HepG2 (cell line): Measurements from ENCODE around the gene ACTG2. TPM values are rescaled to one million over a fixed set of nuclear protein-coding genes. Genes with fewer than 3 reads are reported as not detected.
A peak's percentile ranks its signal among the peaks of the same experiment; 100 is the strongest.

Experiments
- ATAC-seq: fragments of 200-7000 bp; cut with Tn5 transposase; 3 replicates; pipeline ENCODE4 v1.9.1; 2020; ENCODE audit warnings: mild to moderate bottlenecking, moderate library complexity
- BruUV-seq: library from RNA; stranded (reverse); fragments of 400-500 nt; replicated peaks from 2 replicates; lab custom pipeline; 2021; lab: Mats Ljungman, UMichigan
- CTCF ChIA-PET: fragments of 300-600 bp; formaldehyde crosslinking; extraction: SDS; loops from one replicate; lab custom pipeline; 2021; ENCODE audit warnings: low total read pairs, inconsistent platforms, low intra/inter-chr PET ratio; lab: Yijun Ruan, JAX
- POLR2A ChIA-PET: fragments of 350-600 bp; sonication (Branson Sonifier 250); formaldehyde crosslinking; loops from one replicate; lab custom pipeline; 2020; ENCODE audit warnings: antibody characterized with exemption, inconsistent platforms; lab: Yijun Ruan, JAX
- DNase-seq: peaks from one replicate; pipeline ENCODE4 v3.0.0-alpha.2; 2015; ENCODE audit warnings: low spot score
- FAIRE-seq: peaks from 3 replicates; lab custom pipeline; 2011; peaks lifted over from hg19 to GRCh38; lab: Jason Lieb, UNC
- H2AFZ ChIP-seq: one replicate; pipeline ENCODE4 v1.6.1; 2011; ENCODE audit warnings: low read length, inconsistent platforms
- H3K27ac ChIP-seq: fragments of 300-600 bp; 3 replicates; pipeline ENCODE4 v1.8.0; 2011; ENCODE audit warnings: mixed run types, mild to moderate bottlenecking, mixed read lengths, low read length, inconsistent platforms; ENCODE audit not compliant: insufficient read depth; ENCODE audit errors: extremely low read length
- H3K27me3 ChIP-seq, 2 experiments: fragments of 200-600 bp in 1 of 2; 2 replicates in 1 of 2; 3 replicates in 1 of 2; pipeline versions ENCODE4 v1.6.0 to v1.8.0; 2011; ENCODE audit warnings: low read length in 2 of 2, mild to moderate bottlenecking in 2 of 2, moderate library complexity in 2 of 2, inconsistent platforms in 1 of 2; ENCODE audit not compliant: insufficient read depth in 2 of 2, control insufficient read depth in 1 of 2
- H3K36me3 ChIP-seq, 2 experiments: fragments of 200-600 bp in 1 of 2; replicated peaks in 1 of 2; 2 replicates in 1 of 2; 3 replicates in 1 of 2; pipeline versions ENCODE4 v1.5.1 to v1.8.0; 2011; ENCODE audit warnings: low read length in 2 of 2, inconsistent platforms in 1 of 2; ENCODE audit not compliant: insufficient read depth in 2 of 2, control insufficient read depth in 1 of 2
- H3K4me1 ChIP-seq: 2 replicates; pipeline ENCODE4 v1.5.1; 2012; ENCODE audit warnings: low read length, inconsistent platforms; ENCODE audit not compliant: insufficient read depth
- H3K4me2 ChIP-seq: 2 replicates; pipeline ENCODE4 v1.6.0; 2011; ENCODE audit warnings: low read depth, low read length, inconsistent platforms
- H3K4me3 ChIP-seq, 3 experiments: fragments of 200-600 bp in 1 of 3; sonication (generic), shearing (Covaris generic) in 1 of 3; replicated peaks in 1 of 3; 2 replicates each; pipeline ENCODE4 v1.5.1; 2011 to 2016; ENCODE audit warnings: low read length in 3 of 3, inconsistent platforms in 2 of 3, low read depth in 2 of 3, mild to moderate bottlenecking in 2 of 3, control low read depth in 1 of 3, mixed read lengths in 1 of 3; ENCODE audit not compliant: insufficient read depth in 1 of 3
- H3K79me2 ChIP-seq: one replicate; pipeline ENCODE4 v1.6.1; 2011; ENCODE audit warnings: low read length, inconsistent platforms; ENCODE audit not compliant: insufficient read depth
- H3K9ac ChIP-seq: 2 replicates; pipeline ENCODE4 v1.6.0; 2011; ENCODE audit warnings: mild to moderate bottlenecking, low read depth, low read length, inconsistent platforms; ENCODE audit not compliant: insufficient read depth
- H3K9me3 ChIP-seq: 2 replicates; pipeline ENCODE4 v1.5.1; 2012; ENCODE audit warnings: mild to moderate bottlenecking, low read length
- H4K20me1 ChIP-seq: 2 replicates; pipeline ENCODE4 v1.6.0; 2011; ENCODE audit warnings: inconsistent platforms, mild to moderate bottlenecking, low read length, moderate library complexity; ENCODE audit not compliant: insufficient read depth
- IRF2 ChIP-seq: IDR thresholded peaks from 2 replicates; pipeline ENCODE4 v1.6.1; 2018; ENCODE audit warnings: missing genetic modification reagents, missing compliant biosample characterization
- JARID2 ChIP-seq: sonication (generic); formaldehyde crosslinking; IDR thresholded peaks from 2 replicates; pipeline ENCODE4 v1.8.1; 2023; ENCODE audit warnings: missing genetic modification reagents, inconsistent platforms; ENCODE audit not compliant: insufficient replicate concordance
- MNT ChIP-seq: fragments of 450-650 bp; IDR thresholded peaks from 2 replicates; pipeline ENCODE4 v1.6.1; 2016
- MTA3 ChIP-seq: sonication (generic); formaldehyde crosslinking; IDR thresholded peaks from 2 replicates; pipeline ENCODE4 v1.4.0; 2020; ENCODE audit warnings: missing genetic modification reagents
- PBX2 ChIP-seq: IDR thresholded peaks from 2 replicates; pipeline ENCODE4 v1.6.1; 2016; ENCODE audit warnings: control low read depth
- ZNF280D ChIP-seq: sonication (generic); formaldehyde crosslinking; IDR thresholded peaks from 2 replicates; pipeline ENCODE4 v1.5.1; 2020; ENCODE audit warnings: mild to moderate bottlenecking, missing genetic modification reagents
- ZNF543 ChIP-seq: sonication (generic); formaldehyde crosslinking; IDR thresholded peaks from 2 replicates; pipeline ENCODE4 v1.4.0; 2020; ENCODE audit warnings: mild to moderate bottlenecking, missing genetic modification reagents
- ZNF710 ChIP-seq: sonication (generic); formaldehyde crosslinking; IDR thresholded peaks from 2 replicates; pipeline ENCODE4 v1.5.0; 2020; ENCODE audit warnings: mild to moderate bottlenecking, missing genetic modification reagents, borderline replicate concordance
- WGBS: methylation state at CpG from one replicate; pipeline ENCODE4 v1.1.6; 2017; ENCODE audit warnings: low lambda C conversion rate; 5-methylcytosine and 5-hydroxymethylcytosine counted together
- in situ Hi-C: cut with HindIII; loops from 2 replicates; pipeline ENCODE4 v1.10.0; 2017; ENCODE audit warnings: low pct_unique_long_range_greater_than_20kb; ENCODE audit not compliant: extremely low pct_ligation_motif_present
- intact Hi-C: fragments of 100-400 bp; cut with micrococcal nuclease; formaldehyde crosslinking; loops from one replicate; pipeline ENCODE4 v1.10.0; 2022; ENCODE audit not compliant: unreplicated experiment
- polyA plus RNA-seq, 8 experiments: library from polyadenylated mRNA; depleted of rRNA in 3 of 8; stranded (reverse) in 7 of 8; unstranded in 1 of 8; fragments of >200 nt; fragmentation: Illumina TruSeq in 4 of 8; extraction: Trizol in 4 of 8; gene quantifications; 2 replicates each; pipeline versions ENCODE4 v1.2.1 to v1.2.3, GENCODE V29; 2011 to 2016; ENCODE audit warnings: low read depth in 4 of 8, missing spikeins in 1 of 8, mixed read lengths in 1 of 8; ENCODE audit not compliant: insufficient read depth in 1 of 8
- total RNA-seq, 5 experiments: library from RNA; depleted of rRNA; stranded (reverse); fragments of >200 nt; fragmentation: Illumina TruSeq; extraction: Trizol; gene quantifications; 2 replicates each; pipeline ENCODE4 v1.2.3, GENCODE V29; 2016; ENCODE audit warnings: low read depth in 1 of 5

The ACTG2 gene
- total and polyA plus RNA-seq, 2 of the 13 experiments (the other 11 are each of a cell fraction or from before 2014, with no cell fraction given), result 0.13 TPM; not detected in 1

GRCh38 chr2:73962798-73963197 lies 70.0 kb downstream of the ACTG2 start:
- Histone ChIP-seq H2AFZ (no peak overlapping the region), H3K4me3 (no peak overlapping the region), H3K9me3 (peaks cover 6% of the 10 kb centered on the region; the same call in 1 of the 2 replicates), H3K4me2 (no peak overlapping the region), H3K27me3 (no peaks in the 10 kb centered on the region; a peak in 1 of 5 replicates), H3K36me3 (peaks cover 0 to 19% of the 10 kb centered on the region in 2 experiments; a peak in 4 of 5 replicates), H3K9ac (no peak overlapping the region), H3K79me2 (no peaks in the 10 kb centered on the region), H4K20me1 (no peaks in the 10 kb centered on the region), H3K4me1 (peaks cover 26% of the 10 kb centered on the region), H3K27ac (no peak overlapping the region)
- ChIA-PET CTCF (no interaction called here), POLR2A (no interaction called here)
- WGBS, result 56% methylated on average over 5 of the region's 5 CpGs
- intact Hi-C loops, result no loop called here
- ATAC-seq, result no peak
- FAIRE-seq, result no peak
- no TSS peak for BruUV-seq
- in situ Hi-C loops, result no loop called here
- TF ChIP-seq PBX2 (no peak), JARID2 (CRISPR knock-in tag) (no peak), ZNF710 (CRISPR knock-in tag) (no peak), MNT (no peak), IRF2 (no peak), MTA3 (no peak), ZNF543 (CRISPR knock-in tag) (0 out of 2 replicates have a peak, but pooled peaks have one; percentile 42), ZNF280D (CRISPR knock-in tag) (peak; percentile 61; the same call in 1 of the 2 replicates)
- DNase-seq, result no peak
